ENCODE measurements around the gene RBFA. TPM values are rescaled to one million over a fixed set of nuclear protein-coding genes. Genes with fewer than 3 reads are reported as not detected.
"Not testable (repeated sequence)": the region's sequence is repeated elsewhere in the genome, so short reads cannot be mapped to it uniquely, and the experiment has no call there.

Gene RBFA
- total and polyA plus RNA-seq, 12 donors: 21.2 to 45.1 (median 31.6) TPM

DNA sequence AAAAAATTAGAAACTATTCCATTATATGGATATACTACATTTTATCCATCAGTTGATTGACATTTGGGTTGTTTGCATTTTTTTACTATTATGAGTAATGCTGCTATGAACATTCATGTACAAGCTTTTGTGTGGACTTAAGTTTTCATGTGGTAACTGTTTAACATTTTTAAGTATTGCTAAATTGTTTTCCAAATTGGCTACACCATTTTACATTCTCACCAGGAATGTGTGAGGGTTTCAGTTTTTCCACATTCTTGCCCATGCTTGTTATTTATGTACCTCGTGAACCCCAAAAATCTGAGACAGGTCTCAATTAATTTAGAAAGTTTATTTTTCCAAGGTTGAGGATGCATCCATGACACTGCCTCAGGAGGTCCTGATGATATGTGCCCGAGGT is 42.7 kb upstream of the RBFA start:
- Histone ChIP-seq H3K27ac (no peak overlapping the region), H3K4me1 (replicated peaks in 1 of 2) (peaks cover 9 to 19% of the 10 kb centered on the region in 2 donors), H3K4me3 (no peak overlapping the region), H3K9me3 (replicated peaks in 1 of 3) (no peaks in the 10 kb centered on the region), H3K27me3 (no peaks in the 10 kb centered on the region), H3K36me3 (replicated peaks in 1 of 2) (no peaks in the 10 kb centered on the region)
- DNase-seq: no peak
- WGBS, 4 donors: 75 to 88% (median 84%) methylated on average over 2 of the region's 2 CpGs
- no peak for TF ChIP-seq POLR2A (IDR thresholded peaks at IDR 0.05)
- TF ChIP-seq, protein P1, sequence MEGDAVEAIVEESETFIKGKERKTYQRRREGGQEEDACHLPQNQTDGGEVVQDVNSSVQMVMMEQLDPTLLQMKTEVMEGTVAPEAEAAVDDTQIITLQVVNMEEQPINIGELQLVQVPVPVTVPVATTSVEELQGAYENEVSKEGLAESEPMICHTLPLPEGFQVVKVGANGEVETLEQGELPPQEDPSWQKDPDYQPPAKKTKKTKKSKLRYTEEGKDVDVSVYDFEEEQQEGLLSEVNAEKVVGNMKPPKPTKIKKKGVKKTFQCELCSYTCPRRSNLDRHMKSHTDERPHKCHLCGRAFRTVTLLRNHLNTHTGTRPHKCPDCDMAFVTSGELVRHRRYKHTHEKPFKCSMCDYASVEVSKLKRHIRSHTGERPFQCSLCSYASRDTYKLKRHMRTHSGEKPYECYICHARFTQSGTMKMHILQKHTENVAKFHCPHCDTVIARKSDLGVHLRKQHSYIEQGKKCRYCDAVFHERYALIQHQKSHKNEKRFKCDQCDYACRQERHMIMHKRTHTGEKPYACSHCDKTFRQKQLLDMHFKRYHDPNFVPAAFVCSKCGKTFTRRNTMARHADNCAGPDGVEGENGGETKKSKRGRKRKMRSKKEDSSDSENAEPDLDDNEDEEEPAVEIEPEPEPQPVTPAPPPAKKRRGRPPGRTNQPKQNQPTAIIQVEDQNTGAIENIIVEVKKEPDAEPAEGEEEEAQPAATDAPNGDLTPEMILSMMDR (IDR thresholded peaks at IDR 0.05): no peak
- intact Hi-C loops (cut with DNase I): no loop called here

DNA sequence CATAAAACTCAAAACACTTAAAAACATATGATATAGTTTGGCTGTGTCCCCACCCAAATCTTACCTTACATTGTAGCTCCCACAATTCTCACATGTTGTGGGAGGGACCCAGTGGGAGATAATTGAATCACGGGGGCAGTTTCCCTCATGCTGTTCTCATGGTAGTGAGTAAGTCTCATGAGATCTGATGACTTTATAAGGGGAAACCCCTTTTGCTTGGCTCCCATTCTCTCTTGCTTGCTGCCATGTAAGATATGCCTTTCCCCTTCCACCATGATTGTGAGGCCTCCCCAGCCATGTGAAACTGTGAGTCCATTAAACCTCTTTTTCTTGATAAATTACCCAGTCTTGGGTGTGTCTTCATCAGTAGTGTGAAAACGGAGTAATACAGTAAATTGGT is 34.5 kb upstream of the RBFA start:
- 83 to 88% (median 86%) methylated on average over 2 of the region's 2 CpGs for WGBS, 4 donors
- DNase-seq; H3K4me1 ChIP-seq (replicated peaks in 1 of 2); intact Hi-C loops (cut with DNase I); H3K4me3 ChIP-seq; H3K27ac ChIP-seq; H3K36me3 ChIP-seq (replicated peaks in 1 of 2); H3K9me3 ChIP-seq (replicated peaks in 1 of 3); H3K27me3 ChIP-seq: not testable (repeated sequence)

DNA sequence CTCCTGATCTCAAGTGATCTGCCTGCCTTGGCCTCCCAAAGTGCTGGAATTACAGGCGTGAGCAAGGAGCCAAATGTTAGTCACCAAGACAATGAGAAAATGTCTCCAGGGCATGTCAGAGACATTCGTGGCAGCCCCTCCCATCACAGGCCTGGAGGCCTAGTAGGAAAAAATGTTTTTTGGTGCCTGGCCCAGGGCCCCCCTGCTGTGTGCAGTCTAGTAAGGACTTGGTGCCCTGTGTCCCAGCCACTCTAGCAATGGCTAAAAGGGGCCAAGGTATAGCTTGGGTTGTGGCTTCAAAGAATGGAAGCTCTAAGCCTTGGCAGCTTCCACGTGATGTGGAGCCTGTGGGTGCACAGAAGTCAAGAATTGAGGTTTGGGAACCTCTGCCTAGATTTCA is 33.4 kb upstream of the RBFA start:
- H3K4me1 ChIP-seq (replicated peaks in 1 of 2): no peaks in the 10 kb centered on the region
- intact Hi-C loops (cut with DNase I): no loop called here

DNA sequence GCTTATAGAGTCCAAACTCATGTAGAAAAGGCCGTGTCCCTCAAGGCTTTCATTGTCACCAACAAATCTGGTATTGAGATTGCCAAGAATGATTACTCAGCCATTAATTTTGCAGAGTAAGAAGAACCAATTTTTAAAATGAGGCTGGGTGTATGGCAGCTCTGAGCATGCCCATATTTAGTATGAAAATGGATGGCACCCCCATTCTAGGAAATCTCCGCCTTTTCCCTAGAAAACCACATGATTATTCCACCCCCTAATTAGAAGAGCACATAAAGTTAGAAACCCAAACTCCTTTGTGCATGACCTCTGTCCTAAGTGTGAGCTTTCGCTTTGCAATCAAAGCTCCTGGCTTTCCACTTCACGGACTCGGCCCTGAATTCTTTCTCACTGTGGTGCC is 31.8 kb upstream of the RBFA start:
- DNase-seq: no peak
- Histone ChIP-seq H3K4me1 (replicated peaks in 1 of 2) (no peaks in the 10 kb centered on the region), H3K9me3 (replicated peaks in 1 of 3) (no peaks in the 10 kb centered on the region), H3K27me3 (no peaks in the 10 kb centered on the region), H3K36me3 (replicated peaks in 1 of 2) (no peaks in the 10 kb centered on the region), H3K4me3 (no peak overlapping the region), H3K27ac (no peak overlapping the region)
- TF ChIP-seq, protein P1 (IDR thresholded peaks at IDR 0.05): no peak
- WGBS, 4 donors: 83 to 88% (median 86%) methylated on average over 5 of the region's 5 CpGs
- intact Hi-C loops (cut with DNase I): no loop called here

More for the DNA sequence above, 33.4 kb upstream of the RBFA start:
- H3K27ac ChIP-seq: no peak overlapping the region
- TF ChIP-seq, protein P1 (IDR thresholded peaks at IDR 0.05): no peak
- TF ChIP-seq POLR2A (IDR thresholded peaks at IDR 0.05): no peak
- 70 to 89% (median 78%) methylated on average over 2 to 3 of the region's 3 CpGs for WGBS, 4 donors
- no peaks in the 10 kb centered on the region for H3K27me3 ChIP-seq
- H3K9me3 ChIP-seq (replicated peaks in 1 of 3): no peaks in the 10 kb centered on the region
- H3K36me3 ChIP-seq (replicated peaks in 1 of 2): no peaks in the 10 kb centered on the region
- no peak for DNase-seq
- no peak overlapping the region for H3K4me3 ChIP-seq

DNA sequence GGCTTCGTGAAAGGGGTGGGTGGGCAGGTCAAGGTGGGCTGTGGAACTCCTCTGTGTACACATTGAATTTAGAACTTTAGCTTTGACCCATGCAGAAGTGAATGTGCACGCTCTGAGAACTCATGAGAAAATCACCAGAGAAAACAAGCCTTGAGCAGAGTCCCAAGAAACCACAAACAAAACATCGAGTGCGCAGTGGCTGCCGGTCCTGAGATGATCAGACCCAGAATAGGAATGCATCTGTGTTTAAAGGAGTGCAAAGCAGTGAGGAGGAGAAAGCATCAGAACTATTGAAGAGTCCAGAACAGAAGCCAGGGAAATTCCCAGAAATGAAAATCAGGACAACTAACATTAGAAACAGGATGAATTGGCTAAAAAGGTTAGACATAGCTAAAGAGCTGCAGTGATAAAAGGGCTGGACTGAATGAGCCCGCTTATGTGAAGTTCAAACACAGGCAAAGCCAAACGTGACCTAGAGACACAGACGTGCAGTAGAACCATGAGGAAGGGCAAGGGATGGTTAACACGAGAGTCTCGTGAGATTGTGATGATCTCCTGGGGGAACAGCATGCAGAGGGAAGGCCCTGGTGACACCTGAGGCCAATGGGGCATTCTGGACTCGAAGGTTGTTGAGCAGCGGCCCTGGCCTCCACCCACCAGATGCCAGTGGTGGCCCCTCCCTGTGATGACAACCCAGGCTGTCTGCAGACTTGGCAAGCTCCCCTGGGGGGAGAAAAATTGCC is 29.5 kb upstream of the RBFA start:
- H3K9me3 ChIP-seq (replicated peaks in 1 of 3): no peaks in the 10 kb centered on the region
- no peak overlapping the region for H3K4me3 ChIP-seq
- no peak for DNase-seq
- intact Hi-C loops (cut with DNase I): no loop called here
- TF ChIP-seq, protein P1 (IDR thresholded peaks at IDR 0.05): no peak
- no peak for TF ChIP-seq POLR2A (IDR thresholded peaks at IDR 0.05)
- H3K36me3 ChIP-seq (replicated peaks in 1 of 2): no peaks in the 10 kb centered on the region
- no peak overlapping the region for H3K27ac ChIP-seq
- WGBS, 4 donors: 80 to 91% (median 84%) methylated on average over 11 to 12 of the region's 12 CpGs
- H3K27me3 ChIP-seq: no peaks in the 10 kb centered on the region
- peaks cover 6% of the 10 kb centered on the region in 2 donors for H3K4me1 ChIP-seq (replicated peaks in 1 of 2)
